PFSK-1 (cell line): ENCODE data around the gene ASZ1.

Source experiments
- FOXP2 ChIP-seq: optimal IDR thresholded peaks from 2 replicates; pipeline ENCODE3; 2011; ENCODE audit warnings: borderline replicate concordance, control low read depth, inconsistent platforms; ENCODE audit not compliant: insufficient read depth; ENCODE audit errors: extremely low read length, extremely low read depth
- POLR2AphosphoS5 ChIP-seq: IDR thresholded peaks from 2 replicates; pipeline ENCODE4 v1.6.1; 2012; ENCODE audit warnings: low read depth, mild to moderate bottlenecking, control low read depth, low read length, moderate library complexity
- SIN3A ChIP-seq: IDR thresholded peaks from 2 replicates; pipeline ENCODE4 v1.6.1; 2012; ENCODE audit warnings: mild to moderate bottlenecking, low read length, moderate library complexity, borderline replicate concordance; ENCODE audit not compliant: insufficient read depth
- TAF1 ChIP-seq: IDR thresholded peaks from 2 replicates; pipeline ENCODE4 v1.6.1; 2012; ENCODE audit warnings: low read length, control low read depth, borderline replicate concordance; ENCODE audit not compliant: insufficient read depth
- TF ChIP-seq, protein P1 (sequence below), 2 experiments: IDR thresholded peaks; 2 replicates each; pipeline versions ENCODE4 v1.6.1 to v1.8.0; 2011 to 2012; ENCODE audit warnings: low read depth in 2 of 2, low read length in 2 of 2, control low read depth in 1 of 2, inconsistent platforms in 1 of 2, mild to moderate bottlenecking in 1 of 2, moderate library complexity in 1 of 2; ENCODE audit not compliant: insufficient read depth in 1 of 2

Gene ASZ1

GRCh38 chr7:117347962-117348672, 79.2 kb downstream of the ASZ1 start:
- TF ChIP-seq FOXP2: no peak
- no peak for TF ChIP-seq POLR2AphosphoS5
- TF ChIP-seq TAF1: no peak
- TF ChIP-seq SIN3A: no peak
- TF ChIP-seq, protein P1, sequence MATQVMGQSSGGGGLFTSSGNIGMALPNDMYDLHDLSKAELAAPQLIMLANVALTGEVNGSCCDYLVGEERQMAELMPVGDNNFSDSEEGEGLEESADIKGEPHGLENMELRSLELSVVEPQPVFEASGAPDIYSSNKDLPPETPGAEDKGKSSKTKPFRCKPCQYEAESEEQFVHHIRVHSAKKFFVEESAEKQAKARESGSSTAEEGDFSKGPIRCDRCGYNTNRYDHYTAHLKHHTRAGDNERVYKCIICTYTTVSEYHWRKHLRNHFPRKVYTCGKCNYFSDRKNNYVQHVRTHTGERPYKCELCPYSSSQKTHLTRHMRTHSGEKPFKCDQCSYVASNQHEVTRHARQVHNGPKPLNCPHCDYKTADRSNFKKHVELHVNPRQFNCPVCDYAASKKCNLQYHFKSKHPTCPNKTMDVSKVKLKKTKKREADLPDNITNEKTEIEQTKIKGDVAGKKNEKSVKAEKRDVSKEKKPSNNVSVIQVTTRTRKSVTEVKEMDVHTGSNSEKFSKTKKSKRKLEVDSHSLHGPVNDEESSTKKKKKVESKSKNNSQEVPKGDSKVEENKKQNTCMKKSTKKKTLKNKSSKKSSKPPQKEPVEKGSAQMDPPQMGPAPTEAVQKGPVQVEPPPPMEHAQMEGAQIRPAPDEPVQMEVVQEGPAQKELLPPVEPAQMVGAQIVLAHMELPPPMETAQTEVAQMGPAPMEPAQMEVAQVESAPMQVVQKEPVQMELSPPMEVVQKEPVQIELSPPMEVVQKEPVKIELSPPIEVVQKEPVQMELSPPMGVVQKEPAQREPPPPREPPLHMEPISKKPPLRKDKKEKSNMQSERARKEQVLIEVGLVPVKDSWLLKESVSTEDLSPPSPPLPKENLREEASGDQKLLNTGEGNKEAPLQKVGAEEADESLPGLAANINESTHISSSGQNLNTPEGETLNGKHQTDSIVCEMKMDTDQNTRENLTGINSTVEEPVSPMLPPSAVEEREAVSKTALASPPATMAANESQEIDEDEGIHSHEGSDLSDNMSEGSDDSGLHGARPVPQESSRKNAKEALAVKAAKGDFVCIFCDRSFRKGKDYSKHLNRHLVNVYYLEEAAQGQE (IDR thresholded peaks at IDR 0.05; ENCODE audit: insufficient read depth in 1 of 2, low read depth in 2 of 2, low read length in 2 of 2): no peak

GRCh38 chr7:117347480-117347879, 79.8 kb downstream of the ASZ1 start:
- TF ChIP-seq TAF1 (no peak), FOXP2 (no peak), POLR2AphosphoS5 (no peak), SIN3A (no peak)
- TF ChIP-seq, protein P1 (IDR thresholded peaks at IDR 0.05; ENCODE audit: insufficient read depth in 1 of 2, low read depth in 2 of 2, low read length in 2 of 2): no peak

DNA sequence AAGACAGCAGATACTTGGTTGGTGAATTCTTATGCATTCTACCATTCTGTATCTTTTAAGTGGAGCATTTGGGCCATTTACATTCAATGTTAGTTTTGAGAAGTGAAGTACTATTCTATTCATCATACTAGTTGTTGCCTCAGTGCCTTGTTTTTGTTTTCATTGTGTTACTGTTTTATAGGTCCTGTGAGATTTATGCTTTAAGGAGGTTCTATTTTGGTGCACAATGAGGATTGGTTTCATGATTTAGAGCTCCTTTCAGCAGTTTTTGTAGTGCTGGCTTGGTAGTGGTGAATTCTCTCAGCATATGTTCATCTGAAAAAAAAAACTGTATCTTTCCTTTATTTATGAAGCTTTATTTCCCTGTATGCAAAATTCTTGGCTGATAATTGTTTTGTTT, 81.1 kb downstream of the ASZ1 start:
- TF ChIP-seq TAF1: no peak
- TF ChIP-seq POLR2AphosphoS5: no peak
- TF ChIP-seq, protein P1 (IDR thresholded peaks at IDR 0.05; ENCODE audit: insufficient read depth in 1 of 2, low read depth in 2 of 2, low read length in 2 of 2): no peak
- TF ChIP-seq SIN3A: no peak
- no peak for TF ChIP-seq FOXP2

DNA sequence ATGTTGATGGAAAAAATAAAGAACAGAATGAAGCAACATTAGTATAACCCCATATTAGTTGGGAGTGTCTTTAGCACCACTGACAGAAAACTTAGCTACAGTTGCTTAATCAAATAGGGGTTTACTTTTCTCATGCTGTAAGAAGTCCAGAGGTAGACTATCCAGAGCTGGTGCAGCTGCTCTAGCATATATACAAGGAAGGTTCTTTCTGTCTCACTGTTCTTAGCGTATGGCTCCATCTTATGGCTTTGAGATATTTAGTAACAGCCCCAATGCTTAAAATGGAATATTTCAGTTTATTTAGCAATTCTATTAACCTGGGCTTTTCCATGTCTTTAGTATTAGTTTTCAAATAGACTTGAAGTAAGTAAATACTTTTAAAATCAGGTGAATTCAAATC, 89.3 kb downstream of the ASZ1 start:
- no peak for TF ChIP-seq FOXP2
- TF ChIP-seq SIN3A: no peak
- TF ChIP-seq, protein P1 (IDR thresholded peaks at IDR 0.05; ENCODE audit: insufficient read depth in 1 of 2, low read depth in 2 of 2, low read length in 2 of 2): no peak
- no peak for TF ChIP-seq TAF1
- no peak for TF ChIP-seq POLR2AphosphoS5
